NOMO-1 (cell line): Measurements from ENCODE around the gene ZDHHC8.
A peak's percentile ranks its signal among the peaks of the same experiment; 100 is the strongest.

Source experiments
- DNase-seq, 2 experiments: peaks; one replicate each; lab custom pipeline; 2025; ENCODE audit not compliant: unreplicated experiment in 2 of 2; lab: John Stamatoyannopoulos, UW

The ZDHHC8 gene

DNA sequence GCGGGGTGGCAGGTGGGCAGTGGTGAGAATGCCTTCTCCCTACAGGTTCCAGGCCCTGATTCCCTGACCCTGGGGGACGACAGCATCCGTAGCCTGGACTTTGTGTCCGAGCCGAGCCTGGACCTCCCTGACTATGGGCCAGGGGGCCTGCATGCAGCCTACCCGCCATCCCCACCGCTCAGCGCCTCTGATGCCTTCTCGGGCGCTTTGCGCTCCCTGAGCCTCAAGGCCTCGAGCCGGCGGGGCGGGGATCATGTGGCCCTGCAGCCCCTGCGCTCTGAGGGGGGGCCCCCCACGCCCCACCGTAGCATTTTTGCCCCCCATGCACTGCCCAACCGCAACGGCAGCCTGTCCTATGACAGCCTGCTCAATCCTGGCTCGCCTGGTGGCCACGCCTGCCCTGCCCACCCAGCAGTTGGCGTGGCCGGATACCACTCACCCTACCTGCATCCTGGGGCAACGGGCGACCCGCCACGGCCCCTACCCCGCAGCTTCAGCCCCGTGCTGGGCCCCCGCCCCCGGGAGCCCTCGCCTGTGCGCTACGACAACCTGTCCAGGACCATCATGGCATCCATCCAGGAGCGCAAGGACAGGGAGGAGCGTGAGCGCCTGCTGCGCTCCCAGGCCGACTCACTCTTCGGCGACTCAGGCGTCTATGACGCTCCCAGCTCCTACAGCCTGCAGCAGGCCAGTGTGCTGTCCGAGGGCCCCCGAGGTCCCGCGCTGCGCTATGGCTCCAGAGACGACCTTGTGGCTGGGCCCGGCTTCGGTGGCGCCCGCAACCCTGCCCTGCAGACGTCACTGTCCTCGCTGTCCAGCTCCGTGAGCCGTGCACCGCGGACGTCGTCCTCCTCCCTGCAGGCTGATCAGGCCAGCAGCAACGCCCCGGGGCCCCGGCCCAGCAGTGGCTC, 11.4 kb downstream of the ZDHHC8 start:
- DNase-seq, result no peak

DNA sequence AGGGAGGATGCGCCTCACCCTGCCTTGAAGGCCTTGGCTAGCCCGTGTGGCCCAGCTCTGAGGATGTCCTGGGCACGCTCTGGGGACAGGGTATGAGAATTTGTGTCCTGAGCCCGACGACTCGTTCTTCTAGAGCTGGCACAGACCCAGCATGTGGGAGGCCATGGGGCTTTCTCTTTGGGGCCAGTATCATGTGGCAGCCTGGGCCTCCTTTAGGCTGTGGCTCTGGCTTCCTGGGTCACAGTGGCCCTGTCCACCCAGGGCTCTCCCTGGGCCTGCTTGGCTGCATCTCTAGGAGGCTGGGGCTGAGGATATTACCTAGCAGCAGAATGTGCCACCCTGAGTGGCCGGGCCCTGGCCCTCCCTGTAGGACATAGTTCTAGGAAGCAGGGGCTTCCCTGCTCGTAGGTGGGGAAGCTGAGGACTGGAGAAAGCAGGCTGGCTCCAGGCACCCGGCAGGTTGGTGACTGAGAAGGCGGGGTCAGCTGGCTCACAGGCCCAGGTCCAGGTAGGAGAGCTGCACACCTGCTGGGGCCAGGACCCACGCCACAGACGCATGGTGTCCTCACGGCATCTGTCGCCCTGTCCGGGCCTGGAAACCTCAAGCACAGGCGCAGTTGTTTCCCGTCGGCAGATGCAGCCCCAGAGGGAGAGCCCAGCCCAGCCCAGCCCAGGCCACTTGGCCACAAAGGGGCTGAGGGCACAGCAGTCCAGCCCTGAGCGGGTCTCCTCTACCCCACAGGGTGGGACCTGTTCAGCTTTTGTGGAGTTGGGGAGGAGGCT, 12.5 kb downstream of the ZDHHC8 start:
- DNase-seq, result no peak

DNA sequence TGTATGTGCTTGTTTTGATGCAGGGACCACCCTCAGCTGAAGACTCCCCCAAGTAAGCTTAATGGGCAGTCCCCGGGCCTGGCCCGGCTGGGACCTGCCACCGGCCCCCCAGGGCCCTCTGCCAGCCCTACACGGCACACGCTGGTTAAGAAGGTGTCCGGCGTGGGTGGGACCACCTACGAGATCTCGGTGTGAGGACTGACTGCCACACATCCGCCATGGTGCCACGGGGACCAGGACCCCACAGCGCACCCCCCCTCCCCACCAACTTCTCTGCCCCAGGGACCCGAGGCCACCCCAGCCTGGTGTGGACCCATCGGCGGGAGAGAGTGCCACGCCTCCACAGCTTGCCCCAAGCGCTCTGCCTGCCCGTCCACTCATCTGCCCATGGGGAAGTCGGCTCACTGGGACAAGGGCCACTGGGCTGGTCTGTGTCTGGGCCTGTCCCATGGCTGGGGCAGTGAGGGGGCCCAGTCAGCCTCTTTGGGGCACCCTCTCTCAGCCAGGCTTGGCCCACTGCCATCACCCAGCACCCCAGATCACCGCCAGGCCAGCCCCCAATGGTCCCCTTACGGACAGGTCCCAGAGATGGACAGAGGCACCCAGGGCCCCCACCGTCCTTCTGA, 13.7 kb downstream of the ZDHHC8 start:
- DNase-seq, result no peak

DNA sequence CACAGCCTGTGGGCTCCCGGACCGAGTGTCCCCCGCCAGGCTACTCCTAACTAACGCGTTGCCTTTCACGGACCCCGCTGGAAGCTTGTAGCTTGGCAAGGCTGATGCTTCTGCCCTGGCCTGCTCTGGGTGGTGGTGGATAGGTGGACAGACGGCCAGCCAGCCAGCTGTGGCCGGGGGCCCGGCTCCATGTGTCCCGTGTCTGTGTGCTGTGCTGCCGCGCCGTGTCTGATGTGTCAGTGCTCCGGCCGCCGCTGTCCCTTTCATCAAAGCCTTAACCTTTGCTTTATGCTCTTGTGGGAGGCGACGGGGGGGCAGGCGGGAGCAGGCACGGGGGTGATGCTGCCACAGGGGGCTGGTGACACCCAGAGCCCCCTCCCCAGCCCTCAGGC, 14.2 kb downstream of the ZDHHC8 start:
- DNase-seq, result no peak

DNA sequence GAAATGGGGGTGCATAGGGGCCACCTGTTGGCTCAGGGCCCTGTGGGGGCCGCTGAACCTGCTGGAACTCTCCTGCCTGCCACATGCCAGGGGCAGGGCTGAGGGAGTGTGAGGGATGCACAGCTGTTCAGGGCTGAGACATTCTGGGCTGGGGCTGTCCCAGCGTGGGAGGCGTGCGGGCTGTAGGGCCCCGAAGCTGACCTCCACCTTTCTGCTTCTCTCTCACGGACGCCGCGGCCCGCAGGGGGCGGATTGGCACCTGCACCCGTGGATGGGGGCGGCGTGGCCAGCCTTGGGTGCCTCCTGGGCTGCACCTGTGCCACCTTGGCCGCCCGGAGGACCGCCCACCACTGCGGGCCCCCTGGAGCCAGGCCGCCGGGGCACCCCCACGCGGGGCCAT, 15.2 kb downstream of the ZDHHC8 start:
- DNase-seq, result no peak

DNA sequence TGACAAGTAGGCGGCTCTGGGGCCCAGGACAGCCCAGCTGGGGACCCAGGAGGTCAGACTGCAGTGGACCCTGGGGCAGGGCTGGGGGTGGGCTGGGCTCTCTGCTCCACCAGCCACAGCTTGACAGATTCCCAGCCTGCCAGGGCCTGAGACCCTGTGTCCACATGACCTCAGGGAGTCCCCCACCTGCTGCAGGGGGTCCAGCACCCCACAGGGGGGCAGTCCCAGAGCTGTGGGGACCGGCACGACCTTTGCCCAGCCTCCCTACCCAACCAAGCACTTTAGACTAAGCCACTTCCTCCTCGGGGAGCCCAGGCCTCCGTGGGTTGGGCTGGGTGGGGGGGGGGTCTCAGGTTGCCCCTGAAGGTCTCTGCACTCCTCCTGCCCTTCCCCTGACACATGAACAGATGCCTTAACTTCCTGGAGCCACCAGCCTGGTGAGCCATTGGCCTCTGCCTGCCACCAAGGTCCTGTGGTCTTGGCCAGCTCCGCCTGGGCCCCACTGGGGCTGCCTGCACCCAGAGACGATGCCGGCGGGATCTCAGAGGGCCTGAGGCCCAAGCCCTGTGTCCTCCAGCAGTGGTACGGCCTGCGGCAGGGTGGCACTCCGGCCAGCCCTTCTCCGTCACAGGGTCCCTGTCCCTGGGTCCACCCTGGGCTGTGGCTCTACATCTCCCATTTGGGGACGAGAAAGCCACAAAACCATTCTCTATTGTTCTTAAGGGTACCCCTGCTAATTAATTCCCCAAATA, 15.8 kb downstream of the ZDHHC8 start:
- DNase-seq, result no peak

DNA sequence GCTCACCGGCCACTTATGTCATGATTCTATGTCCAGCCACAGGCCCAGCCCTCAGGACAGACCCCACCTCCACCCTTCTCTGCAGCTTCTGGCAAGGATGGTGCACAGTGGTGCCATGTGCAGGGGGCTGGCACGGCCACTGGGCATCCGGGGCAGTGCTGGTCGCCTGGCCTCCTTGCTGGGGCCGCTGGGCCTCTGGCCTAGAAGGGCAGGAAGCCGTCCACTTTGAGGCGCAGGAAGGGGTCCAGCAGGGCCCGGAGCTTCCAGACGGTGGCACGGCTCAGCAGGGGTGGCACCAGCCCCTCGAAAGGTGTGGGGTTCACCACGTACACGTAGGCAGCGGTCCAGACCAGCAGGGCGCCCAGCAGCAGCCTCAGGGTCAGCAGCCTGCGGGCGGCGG, 16.8 kb downstream of the ZDHHC8 start:
- no peak for DNase-seq

DNA sequence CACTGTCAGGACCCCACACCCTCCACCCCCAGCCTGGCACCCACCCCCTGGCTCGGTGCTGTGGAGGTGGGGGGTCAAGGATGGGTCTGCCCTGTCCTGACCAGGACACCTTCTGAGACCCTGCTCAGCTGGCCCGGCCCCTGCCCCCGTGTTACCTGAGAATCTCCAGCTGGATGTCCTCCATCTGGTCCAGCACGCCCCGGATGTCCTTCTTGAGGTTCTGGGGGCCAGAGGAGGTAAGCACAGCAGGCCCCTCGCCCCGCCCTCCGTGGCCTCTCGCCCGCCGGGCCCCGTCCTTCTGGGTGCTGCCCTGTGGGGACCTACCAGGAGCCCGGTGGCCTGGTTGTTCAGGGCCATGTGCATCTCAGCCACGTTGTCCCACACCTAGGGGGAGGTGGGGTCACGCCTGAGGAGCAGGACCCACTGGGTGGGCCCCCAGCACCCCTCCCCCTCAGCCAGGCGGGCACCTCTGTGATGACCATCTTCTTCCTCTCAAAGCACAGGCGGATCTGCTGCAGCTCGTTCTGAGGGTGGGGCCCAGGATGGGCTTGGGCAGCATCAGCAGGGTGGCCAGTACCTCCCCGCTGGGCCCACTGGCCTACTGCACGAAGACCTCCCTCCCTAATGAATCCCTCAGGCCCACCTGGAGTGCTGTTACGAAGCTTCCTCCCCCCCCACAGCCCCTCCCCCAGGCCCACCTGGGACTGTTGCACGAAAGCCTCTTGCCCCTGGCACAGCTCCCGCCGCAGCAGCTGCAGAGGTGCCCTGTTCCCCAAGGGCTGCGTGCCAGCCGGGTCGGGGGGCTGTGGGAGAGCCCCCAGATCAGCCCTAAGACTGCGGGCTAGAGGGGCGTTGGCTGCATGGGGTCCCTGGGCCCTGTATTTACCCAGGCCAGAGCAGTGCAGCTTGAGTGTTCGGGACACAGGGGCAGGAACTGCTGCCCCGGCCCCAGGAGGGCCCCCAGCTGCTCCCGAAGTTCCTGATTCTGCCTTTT, 17.9 kb downstream of the ZDHHC8 start:
- no peak for DNase-seq

DNA sequence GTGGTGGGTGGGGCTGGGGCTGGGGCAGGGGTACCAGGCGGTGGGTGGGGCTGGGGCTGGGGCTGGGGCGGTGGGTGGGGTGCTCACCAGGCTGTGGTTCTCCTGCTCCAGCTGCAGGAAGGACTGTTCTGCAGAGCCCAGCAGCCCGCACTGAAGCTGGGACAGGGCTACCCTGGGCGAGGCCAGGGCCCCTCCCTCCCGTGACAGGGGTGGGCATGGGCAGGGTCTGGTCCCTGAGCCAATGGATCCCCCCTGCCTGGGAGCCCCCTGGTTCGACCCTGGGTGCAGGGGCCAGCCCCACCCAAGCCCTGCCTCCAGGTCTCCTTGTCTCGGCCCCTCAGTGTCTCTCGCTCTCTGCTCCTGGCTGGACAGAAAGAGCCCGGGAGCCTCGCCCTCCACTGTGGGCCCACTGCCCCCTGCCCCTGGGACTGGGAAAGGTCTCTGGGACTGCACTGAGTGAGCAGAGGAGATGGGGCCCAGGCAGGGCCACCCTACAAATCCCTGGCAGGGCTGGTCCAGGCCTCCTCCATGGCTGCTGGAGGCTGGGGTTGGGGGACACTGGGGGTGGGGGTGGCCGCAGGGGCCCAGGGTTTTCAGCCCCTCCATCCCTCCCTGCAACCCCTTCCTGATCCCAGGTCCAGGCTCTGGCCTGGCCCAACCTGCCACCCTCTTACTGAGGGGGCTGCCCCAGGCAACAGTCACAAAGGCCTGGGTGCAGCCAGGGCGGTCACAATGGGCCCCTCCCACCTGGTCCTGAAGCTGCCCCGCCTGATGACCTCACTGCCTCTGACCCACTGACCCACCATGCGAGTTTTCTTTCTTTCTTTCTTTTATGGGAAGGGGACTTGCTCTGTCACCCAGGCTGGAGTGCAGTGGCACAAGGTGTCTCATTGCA, 19.0 kb downstream of the ZDHHC8 start, which contains the start of gene CCDC188:
Gene CCDC188, minus strand, starts transcription at position 675 of the 895 bp plus-strand sequence. Its CDS starts 69 bp downstream, at position 606.
- no peak for DNase-seq

DNA sequence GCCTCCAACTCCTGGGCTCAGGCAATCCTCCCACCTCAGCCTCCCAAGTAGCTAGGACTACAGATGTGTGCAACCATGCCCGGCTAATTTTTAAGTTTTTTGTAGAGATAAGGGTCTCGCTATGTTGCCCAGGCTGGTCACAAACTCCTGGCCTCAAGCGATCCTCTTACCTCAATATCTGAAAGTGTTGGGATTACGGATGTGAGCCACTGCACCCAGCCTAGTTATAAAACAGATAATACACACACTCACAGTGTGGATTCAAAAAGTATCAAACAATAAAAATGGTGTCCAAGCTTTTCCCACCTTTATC, 19.6 kb downstream of the ZDHHC8 start:
- no peak for DNase-seq

DNA sequence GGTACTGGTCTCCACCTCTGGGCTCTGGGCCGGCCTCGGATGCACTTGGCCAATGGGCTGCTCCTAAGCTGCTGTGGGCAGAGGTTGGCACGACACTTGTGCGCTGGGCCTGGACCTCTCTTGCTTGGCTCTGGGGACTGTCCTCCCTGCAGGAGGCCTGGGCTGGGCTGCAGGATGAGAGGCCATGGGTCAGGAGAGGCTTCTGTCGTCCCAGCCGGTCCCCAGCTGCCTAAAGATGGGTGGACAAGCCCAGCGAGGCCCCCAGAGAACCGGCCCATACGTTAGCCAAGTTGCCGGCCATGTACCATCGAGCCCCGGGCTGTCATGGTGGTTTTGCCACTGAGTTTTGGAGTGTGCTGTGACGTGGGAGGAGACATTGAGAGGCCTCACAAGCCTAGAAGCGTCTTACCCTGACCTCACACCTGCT, 20.9 kb downstream of the ZDHHC8 start:
- DNase-seq, result no peak

DNA sequence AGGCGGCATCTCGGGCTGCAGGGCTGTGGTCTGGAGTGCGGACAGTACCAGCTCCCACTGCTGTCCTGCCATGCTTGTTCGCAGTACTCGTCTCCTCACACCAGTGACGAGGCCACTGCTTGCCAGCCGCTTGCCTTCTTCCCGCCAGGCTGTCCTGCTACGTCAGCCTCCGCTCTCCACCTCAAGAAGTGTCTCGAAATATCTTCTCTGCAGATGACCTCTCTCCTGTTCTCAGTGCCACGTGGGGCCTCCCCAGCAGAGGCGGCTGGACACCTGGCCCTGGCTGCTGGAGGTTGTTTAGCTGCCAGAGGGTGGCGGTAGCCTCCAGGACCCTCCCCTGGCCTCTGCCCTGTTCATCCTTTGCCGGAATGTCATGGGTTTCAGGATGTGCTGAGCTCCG, 22.3 kb downstream of the ZDHHC8 start:
- DNase-seq, result no peak

DNA sequence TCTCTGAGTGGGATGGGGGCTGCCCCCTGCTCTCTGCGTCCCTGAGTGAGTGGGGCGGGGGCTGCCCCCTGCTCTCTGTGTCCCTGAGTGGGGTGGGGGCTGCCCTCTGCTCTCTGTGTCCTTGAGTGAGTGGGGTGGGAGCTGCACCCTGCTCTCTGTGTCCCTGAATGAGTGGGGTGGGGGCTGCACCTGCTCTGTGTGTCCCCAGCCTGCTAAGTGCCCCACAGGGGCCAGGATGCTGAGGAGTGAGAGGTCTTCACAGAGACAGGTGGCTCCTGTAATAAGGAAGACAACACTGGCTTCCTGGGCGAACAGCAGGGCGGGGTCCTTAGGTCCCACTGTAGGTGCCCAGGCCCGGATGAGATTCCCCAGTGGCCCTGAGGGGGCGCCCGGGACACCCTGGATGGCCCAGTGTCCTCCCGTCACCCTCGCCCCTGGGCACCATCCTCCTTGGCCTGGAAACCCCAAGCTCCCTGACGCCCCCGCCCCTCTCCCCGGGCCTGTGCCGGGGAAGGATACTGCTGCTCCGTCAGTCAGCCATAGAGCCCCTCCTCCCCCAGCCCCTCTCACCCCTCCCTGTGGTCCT, 23.1 kb downstream of the ZDHHC8 start:
- DNase-seq, result no peak

DNA sequence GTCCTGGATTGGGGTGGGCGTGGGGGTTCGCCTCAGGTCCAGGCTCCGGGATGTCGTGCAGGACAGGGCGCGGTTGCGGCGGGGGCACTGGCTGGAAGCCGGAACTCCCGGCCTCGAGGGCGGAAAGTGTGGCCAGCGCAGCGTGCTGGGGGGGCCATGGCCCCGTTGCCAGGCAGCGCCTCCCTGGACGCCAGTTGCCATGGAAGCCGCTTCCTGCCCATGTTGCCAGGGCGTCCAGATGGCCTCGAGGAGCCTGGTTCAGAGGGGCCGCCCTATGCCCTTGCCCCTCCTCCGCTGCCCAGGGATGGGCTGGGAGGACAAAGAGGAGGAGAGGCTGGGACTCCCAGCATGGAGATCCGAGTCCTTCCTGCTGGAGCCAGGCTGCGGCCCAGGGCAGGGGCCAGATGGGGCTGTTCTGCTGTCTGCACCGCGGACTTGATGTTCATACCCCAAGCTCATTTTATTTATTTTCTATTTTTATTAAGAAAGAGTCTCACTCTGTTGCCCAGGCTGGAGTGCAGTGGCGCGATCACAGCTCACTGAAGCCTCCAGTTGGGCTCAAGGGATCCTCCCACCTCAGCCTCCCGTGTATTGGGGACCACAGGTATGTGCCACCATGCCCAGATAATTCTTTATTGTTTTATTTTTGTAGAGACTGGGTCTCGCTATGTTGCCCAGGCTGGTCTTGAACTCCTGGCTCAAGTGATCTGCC, 23.9 kb downstream of the ZDHHC8 start:
- no peak for DNase-seq

DNA sequence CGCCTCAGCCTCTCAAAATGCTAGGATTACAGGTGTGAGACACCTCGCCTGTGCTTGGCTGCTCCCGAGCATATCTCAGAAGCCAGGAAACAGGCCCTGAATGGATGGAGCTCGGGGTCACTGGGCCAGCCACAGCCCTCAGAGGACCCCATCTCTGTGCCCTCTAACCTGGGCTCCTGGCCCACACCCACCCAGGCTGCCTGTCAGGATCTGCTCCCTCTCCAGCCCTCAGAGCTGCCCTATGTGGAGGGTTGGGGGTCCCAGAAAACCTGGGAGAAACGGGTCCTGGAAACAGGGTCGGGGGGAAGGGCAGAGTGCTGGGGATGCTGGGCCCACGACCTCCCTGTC, 24.4 kb downstream of the ZDHHC8 start:
- no peak for DNase-seq

DNA sequence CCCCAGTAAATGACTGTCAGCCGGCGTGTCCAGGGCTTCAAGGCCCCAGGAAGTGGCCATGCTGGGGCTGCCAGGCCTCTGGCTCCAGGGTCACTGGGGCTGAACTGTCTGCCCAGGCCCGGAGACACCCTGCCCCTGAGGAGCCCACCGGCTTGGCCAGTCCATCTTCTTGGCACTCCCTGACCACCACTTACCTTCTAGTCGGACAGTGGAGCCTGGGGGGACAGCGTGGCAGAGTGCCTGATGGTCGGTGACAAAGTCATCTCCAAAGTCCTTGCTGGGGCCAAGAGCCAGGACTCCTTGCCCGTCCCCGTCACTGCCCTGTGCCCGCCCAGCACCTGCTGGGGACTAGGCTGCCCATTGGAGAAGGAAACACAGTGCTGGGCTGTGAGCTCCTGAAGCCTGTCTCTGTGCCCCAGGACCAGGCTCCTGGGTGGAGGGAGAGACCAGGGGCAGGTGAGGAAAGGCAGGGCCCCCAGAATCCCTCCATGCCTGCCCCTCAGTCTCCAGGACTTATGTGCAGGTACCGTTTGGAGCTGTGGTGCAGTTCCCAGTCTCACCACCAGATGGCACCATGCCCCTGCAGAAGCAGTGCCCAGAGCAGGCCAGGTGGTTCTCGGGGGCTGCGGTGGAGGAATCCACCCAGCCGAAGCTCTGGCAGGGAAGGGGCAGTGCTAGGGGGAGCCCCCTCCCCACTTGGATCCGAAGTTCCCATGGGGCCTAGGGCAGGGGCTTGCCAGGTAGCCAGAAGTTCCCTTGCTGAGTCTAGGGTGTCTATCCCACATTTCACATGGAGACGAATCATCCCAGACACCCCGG, 25.2 kb downstream of the ZDHHC8 start:
- DNase-seq, result peak; percentile 45 to 47
